Choroid plexus epithelial cell (primary cell): ENCODE measurements around the gene POLD2.

Experiments
- DNase-seq: peaks from one replicate; pipeline ENCODE4 v3.0.0-alpha.2; 2010; ENCODE audit warnings: low read depth
- H3K4me3 ChIP-seq: 2 replicates; pipeline ENCODE4 v1.5.1; 2011; ENCODE audit warnings: low read depth, mild to moderate bottlenecking, control low read depth, low read length, moderate library complexity
- CTCF ChIP-seq: conservative IDR thresholded peaks from 2 replicates; pipeline ENCODE4 v1.5.1; 2011; ENCODE audit warnings: low read depth, mild to moderate bottlenecking, control low read depth, inconsistent platforms, low read length, moderate library complexity

The POLD2 gene

GRCh38 chr7:44147026-44147991, 24.0 kb upstream of the POLD2 start:
- DNase-seq, result no peak
- TF ChIP-seq CTCF, result no peak
- no peak overlapping the region for H3K4me3 ChIP-seq

GRCh38 chr7:44145969-44146911, 22.9 kb upstream of the POLD2 start:
- TF ChIP-seq CTCF, result no peak
- peak; percentile 53 for DNase-seq
- peak overlapping the region; percentile 41 for H3K4me3 ChIP-seq

DNA sequence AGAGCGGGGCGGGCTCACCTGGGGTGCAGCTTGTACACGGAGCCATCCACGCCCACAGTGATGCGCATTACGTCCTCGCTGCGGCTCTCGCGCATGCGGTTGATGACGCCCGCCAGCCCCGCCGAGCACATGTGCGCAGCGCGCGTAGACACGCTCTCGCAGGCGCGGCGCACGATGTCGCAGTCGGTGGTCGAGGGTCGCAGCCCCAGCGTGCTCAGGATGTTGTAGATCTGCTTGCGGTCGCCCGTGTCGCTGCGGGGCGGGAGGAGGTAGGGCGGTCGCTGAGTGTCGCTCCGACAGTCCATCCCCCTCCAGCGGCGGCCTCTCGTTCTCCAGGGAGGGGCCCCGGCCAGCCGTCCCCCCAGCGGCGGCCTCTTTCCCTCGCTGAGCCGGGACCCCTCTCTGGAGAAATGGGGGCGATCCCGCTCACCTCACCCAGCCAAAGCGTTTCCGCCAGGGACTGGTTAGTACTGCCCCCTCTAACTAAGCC, 22.2 kb upstream of the POLD2 start:
- DNase-seq, result peak; percentile 26
- peak overlapping the region; percentile 41 for H3K4me3 ChIP-seq
- no peak for TF ChIP-seq CTCF

DNA sequence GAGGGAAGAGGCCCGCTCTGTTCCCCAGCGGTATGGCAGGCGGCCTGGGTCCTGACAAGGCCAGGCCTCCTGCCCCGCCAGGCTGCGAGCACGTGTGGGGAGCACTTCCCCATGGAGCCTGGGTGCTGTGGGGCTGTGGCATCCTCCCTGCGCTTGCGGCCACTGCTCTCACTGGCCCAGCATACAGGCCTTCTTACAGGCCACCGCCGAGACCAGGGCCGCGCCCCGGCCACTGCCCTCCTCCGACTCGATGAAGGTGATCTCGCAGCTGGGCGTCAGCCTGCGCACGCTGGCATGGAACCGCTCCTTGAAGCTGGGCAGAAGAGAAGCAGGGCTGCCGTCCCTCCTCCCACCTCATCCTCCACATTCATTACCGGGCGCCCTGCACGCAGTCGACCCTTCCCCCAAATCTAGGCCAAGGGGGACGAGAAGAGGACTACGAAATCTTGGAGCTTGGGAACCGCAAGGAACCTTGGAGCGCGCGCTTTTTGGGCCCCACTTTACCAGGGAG, 21.7 kb upstream of the POLD2 start:
- no peak for DNase-seq
- H3K4me3 ChIP-seq, result peak overlapping the region; percentile 41
- no peak for TF ChIP-seq CTCF

DNA sequence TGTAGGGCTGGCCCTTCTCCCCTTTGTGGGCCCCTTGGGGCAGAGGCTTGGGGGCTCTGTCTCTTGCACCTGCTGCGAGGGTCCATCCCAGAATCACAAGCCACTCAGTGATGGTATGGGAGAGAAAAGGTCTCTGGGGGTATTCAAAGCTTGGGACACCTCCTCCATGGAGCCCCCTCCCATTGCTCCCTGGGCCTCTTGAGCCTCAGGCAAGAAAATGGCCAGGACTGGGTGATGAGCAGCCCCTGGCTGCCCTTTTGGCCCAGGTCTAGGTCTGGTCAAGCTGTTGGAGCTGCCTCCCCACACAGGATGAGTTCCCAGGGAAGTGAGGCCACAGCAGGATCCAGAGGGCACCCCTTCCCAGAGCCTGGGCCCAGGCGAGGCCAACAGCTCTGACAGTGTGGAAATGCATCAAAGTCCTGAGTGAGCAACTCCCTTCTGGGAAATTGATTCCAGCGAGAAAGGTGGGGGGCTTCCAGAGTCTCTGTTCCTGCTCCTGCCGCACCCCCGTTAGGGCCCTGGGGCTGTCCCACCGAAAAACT, 21.1 kb upstream of the POLD2 start:
- no peak for TF ChIP-seq CTCF
- no peak overlapping the region for H3K4me3 ChIP-seq
- DNase-seq, result no peak

DNA sequence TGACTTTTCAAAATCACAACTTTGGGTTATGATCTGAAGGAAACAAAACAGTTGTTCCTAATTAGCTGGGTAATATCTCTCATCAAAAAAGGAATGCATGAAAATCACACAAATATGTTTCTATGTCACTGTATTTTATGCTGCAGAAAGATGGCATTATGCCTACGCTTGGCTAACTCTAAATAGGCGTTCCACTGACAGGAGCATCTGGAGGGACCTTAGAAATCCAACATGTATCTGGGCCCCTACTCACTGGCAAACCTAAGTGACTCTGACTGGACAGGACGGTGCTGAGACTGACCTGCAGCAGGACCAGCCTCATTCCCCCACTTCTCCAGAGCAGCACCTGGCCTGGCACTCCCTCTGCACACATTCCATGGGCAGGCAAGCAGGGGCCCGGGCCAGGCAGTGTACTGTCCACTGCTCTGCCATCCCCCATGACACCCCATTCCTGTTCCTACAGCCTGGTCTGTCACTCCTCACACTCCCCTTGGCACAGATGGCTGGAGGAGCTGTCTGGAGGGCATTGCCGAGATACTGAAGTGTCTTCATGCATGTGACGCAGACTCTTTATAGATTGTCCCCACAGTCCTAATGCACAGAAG, 20.4 kb upstream of the POLD2 start:
- no peak for DNase-seq
- H3K4me3 ChIP-seq, result no peak overlapping the region
- no peak for TF ChIP-seq CTCF
